Superior temporal gyrus (tissue), 1 donor: ENCODE results near the gene ACAP3.

Experiments
- DNase-seq: peaks from one replicate; pipeline ENCODE4 v3.0.0-alpha.2; 2016; ENCODE audit errors: extremely low spot score

Gene ACAP3

DNA sequence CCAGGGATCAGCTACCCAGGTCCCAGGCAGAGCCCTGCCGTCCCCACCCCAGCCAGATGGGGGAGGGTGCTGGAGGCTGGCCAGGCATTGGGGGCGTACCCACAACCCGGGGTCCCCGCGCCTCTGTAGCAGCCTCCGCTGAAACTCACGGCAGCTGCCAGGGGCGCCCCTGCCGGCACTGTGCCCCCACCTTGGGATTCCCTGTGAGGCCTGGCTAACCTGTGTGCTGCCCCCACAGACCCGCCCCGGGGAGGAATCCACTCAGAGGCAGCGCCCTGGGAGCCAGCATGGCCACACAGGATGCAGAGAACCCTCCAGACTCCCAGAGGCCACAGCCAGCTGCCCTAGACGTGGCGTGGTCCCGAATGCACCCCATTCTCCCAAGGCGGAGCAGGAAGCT lies 37.7 kb upstream of the ACAP3 start:
- DNase-seq: no peak

DNA sequence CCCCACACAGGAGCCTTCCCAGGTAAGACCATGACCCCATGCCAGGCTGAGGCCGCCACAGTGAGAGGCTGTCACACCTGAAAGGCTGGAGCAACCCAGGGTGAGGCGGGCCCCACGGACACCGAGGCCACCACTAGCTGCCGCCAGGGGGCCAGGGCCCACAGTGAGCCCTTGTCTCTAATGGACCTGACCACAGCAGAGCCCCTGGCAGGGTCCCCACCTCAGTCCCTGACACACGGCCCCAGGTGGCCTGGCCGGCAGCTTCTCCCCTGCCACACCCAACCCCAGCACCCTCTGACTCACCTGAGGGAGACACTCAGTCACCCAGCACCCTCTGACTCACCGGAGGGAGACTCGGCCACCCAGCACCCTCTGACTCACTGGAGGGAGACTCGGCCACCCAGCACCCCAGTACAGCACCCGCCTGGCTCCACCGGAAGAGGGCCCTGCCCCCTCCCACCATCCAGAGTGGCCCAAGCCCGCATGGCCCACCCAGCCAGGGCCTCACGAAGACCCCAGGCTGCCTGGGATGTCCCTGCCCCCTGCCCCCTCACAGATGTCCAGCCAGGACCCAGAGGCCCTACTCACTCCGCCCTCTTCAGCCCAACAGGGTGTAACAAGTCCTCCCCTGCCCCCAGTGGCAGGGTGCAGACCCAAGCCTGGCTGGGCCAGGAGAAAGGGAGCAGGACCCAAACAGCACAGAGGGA lies 37.1 kb upstream of the ACAP3 start:
- no peak for DNase-seq

DNA sequence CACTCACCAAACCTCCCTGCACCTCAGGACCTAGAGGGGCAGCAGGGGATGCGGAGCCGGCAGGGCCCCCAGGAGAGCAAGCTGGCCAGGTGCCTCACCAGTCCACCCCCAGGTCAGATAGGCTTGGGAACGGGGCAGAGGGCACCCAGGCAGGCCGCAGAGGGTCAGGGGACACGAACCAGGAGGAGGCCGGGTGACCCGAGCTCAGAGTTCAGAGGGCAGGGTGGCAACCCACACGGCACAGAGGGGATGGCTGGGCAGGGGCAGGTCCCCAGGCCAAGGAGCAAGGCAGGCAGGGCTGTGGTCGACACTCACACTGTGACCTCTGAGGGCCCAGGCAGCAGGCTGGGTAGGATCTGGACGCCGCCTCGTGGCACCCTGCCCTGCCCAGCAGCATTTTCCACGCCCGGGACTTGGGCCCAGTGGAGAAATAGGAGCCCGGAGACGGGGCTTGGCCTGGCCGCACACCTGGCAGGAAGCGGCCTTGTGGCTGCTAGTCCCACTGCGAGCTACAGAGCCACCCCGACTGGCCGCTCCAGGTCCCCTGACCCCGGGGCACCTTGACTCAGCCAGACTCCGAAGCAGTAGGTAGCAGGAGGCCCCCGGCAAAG lies 36.2 kb upstream of the ACAP3 start:
- DNase-seq: no peak

DNA sequence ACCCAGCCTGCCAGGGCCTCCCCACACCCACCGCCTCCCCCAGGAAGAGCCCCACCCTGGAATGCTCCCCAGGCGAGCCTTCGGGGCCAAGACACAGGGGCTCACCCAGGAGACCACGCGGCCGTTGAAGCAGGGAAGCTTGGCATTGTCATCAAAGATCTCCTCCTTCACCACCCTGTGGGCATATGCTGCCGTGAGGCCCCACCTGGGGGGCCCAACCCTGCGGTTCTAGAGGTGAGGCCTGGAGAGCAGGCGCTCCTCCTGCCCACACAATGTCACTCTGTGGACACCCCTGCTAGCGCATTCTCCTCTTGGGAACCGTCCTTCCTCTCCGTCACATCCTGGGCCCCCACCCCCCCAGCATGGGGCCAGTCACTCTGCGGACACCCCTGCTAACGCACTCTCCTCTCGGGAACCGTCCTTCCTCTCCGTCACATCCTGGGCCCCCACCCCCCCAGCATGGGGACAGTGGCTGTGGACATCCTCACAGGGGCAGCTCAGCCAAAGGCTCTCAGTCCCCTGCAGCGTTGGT lies 34.9 kb upstream of the ACAP3 start:
- DNase-seq: no peak

DNA sequence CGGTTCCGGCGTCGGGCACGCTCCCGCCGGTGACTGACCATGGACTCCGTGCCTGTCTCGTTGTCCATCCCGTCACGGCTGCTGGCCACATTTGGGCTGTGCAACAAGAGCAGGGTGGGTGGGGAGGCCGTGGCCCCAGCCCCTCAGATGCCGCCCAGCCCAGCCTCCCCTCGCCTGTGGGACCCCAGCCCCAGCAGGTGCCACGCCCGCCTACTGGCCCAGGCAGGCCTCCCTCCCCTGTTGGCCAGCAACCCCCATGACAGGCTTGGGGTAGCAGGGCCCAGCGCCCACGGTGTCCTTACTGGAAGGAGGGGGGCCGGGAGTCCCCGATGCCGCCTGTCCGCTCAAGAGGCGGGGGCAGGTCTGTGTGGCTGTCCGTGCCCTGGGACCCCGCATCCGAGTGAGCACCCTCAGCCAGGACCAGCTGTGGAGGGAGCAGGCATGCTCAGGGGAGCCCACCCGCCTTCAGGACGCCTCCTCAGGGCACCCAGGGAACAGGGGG lies 34.4 kb upstream of the ACAP3 start:
- DNase-seq: no peak

DNA sequence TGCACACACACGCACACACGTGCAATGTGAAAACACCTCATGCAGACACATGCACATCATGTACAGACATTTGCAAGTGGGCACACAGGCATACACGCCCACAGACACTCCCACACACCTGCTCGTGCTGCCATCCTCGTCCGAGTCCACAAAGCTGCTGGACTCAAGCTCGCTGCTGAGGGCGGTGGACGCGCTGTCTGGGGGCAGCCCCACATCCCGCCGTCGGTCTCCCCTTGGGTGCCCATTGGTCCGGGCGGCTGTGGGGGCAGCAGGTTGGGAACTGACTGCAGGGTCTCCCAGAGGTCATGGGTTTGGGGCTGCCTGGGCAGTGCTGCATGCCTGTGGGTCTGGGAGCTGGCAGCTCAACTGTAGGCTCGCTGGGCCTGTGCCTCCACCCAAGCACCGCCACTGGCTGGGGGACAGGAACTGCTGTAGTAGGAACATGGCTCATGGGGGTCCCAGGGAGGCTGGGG lies 33.9 kb upstream of the ACAP3 start:
- no peak for DNase-seq

DNA sequence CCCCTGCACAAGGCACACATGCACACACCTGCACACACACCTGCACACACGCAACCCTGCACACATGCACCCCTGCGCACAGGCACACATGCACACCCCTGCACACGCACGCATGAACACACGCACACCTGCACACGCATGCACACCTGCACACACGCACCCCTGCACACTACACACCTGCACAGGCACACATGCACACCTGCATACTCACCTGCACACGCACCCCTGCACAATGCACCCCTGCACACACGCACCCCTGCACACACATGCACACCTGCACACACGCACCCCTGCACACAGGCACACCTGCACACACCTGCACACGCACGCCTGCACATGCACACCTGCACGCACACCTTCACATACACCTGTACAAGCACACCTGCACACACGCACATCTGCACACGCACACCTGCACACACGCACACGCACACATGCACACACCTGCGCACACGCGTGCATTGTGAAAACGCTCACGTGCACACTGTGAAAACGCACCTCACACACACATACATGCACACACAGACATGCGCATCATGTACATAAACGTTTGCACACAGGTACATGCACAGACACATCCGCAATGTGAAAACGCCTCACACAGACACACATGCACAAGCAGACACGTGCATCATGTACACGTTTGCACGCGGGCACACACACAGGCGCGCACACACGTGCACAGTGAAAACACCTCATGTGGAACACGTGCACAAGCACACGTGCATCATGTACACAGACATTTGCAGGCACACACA lies 33.2 kb upstream of the ACAP3 start:
- no peak for DNase-seq

DNA sequence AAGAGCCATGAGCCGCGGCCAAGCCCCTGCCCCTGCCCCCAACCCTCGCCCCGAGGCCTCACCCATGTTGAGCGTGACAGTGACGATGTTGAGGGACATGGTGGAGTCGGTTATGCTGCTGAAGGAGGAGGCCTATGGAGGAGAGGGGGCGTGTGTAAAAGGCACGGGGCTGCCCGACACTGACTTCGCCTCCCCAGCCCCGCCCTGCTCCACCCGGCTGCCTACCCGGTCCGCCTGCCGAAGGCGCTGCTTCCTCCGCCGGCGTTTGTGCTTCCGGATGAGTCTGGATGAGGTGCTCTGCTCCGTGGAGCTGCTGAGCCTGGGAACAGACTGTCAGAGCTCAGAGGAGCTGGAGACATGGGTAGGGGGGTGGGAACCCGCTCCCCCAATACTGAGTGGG lies 32.5 kb upstream of the ACAP3 start:
- no peak for DNase-seq

DNA sequence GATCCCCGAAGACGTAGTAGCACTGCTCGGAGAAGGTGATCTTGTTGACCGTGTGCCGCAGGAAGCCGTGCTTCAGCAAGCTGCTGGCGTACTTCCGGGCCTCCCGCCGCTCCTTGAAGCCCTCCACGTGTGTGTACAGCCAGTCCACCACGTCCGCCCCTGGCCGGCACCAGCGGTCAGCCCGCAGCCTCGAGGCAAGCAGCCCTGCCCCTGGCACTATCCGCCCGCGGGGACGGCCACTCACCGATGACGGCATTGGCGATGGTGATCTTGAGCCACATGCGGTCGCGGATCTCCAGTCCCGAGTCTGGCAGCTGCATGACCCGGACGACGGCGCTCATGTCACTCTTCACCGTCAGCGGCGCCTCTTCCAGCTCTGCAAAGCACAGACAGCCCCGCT lies 30.5 kb upstream of the ACAP3 start:
- DNase-seq: no peak

DNA sequence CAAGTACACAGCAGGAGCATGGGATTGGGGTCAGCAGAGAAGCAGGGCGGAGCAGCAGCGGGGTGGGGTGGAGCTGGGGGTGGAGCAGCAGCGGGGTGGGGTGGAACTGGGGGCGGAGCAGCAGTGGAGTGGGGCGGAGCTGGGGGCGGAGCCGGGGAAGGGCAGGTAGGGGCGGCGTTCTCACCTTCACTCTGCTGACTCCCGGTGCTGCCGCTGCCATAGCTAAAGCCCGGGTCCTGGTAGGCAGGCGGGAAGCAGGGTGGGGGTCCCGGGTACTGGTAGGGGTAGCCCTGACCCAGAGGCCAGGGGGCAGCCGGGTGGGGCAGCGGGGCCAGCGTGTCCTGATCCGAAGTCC lies 30.0 kb upstream of the ACAP3 start:
- no peak for DNase-seq

DNA sequence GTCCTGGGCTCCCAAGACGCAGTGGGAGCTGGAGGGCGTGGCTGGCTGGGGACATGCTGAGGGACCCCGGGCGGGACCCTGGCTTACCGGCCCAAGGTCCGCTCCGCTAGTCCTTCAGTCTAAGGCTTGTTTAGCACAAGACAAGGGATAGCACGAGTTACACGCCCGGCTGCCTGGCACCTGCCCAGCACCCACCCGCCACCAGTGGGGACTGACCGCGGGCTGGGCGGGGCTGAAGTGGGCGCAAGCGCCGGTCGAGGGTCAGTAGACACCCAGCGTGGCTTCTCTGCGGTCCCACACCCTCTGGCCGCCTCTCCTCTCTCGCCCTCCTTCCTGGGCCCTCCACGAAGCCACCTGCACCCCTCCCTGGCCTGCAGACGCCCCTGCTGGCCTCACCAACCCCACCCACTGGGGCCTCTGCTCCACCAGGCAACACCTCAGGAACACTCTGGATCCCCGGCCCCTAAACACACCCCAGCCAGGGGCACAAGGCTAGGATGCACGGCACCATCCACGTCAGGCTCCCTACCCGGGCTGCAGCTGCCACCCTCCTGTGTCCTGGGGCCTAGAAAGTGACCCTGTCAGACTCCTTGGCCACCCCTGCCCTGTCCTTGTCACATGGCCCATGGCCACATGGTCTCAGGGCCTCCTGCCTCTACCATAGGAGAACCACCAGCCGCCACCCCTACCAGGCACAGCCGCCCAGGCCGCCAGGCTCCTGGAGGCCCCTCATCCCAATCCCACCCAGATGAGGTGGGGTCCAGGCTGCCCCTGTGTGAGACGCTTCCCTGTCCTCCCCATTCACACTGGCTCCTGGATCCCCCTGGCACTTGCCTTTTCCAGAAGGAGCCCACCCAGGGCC lies 29.4 kb upstream of the ACAP3 start:
- no peak for DNase-seq

DNA sequence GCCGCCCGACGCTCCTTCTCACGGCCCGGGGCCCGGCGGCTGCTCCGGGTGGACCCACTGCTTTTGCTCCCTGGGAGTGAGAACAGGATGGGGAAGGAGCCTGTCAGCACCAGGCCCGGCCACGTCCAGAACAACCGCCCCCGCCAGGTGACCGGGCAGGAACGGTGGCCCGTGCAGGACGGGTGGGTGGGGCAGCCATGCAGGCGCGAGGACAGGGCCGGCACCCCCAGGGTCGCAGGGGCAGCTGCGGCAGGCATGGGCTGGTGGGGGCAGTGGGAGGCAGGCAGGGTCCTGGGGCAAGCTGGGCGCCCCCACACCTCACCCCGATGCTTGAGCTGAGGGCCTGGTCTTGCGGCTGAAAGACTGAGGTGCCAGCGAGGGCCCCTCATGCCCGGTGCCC lies 28.7 kb upstream of the ACAP3 start:
- DNase-seq: no peak

DNA sequence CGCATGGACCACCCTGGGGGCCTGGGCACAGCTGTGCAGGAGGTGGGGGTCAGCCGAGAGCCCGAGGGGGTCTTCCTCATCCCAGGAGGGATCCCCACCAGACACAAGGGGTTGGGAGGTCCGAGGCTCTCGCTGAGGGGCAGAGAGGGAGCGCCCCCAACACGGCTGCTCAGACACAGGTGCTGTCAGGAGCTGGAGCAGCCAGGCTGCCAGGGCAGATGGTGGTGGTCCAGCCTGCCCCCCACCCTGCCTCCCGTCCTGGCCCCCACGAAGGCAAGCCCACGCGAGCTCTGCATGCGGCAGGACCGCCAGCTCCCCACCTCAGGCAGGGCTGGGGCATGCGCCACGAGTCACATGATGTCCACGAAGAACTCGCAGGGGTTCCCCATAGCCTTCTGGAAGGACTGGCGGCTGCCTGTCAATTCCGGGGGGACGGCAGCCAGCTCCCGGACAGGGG lies 28.1 kb upstream of the ACAP3 start:
- DNase-seq: no peak

DNA sequence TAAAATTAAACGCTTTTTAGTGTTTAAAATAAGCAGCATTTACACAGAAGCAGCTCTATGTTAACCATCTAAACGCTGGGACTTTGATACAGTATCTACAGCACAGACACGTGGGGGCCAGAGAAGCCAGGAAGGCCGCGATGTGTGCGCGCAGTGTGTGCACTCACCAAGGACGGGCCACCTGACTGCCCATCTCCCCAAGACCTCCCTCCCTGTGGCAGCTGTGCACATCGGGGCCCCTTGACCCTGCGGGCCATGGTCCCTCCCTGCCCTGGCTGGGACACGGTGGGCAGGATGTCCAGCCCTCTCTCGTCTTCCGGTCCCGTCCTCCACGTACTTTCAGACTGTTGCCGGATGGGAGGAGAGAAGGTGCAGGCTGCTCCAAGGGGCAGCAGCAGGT lies 27.6 kb upstream of the ACAP3 start:
- no peak for DNase-seq

DNA sequence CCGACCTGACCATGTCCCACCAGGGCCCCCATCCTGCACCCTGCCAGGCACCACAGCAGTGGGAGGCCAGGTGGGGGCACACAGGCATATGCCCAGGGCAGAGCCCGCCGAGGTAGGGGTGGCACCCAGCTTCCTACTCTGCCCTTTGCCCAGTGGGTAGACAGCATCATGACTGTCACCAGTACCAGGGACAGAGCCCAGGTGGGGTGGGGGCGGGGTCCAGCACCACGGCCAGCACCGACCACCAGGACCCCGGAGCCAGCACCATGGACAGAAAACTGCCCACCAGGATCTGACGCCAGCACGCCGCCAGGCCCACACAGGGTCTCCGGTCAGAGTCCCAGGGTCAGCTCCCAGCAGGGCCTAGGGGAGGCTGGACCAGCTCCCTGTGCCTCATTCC lies 27.1 kb upstream of the ACAP3 start:
- no peak for DNase-seq

DNA sequence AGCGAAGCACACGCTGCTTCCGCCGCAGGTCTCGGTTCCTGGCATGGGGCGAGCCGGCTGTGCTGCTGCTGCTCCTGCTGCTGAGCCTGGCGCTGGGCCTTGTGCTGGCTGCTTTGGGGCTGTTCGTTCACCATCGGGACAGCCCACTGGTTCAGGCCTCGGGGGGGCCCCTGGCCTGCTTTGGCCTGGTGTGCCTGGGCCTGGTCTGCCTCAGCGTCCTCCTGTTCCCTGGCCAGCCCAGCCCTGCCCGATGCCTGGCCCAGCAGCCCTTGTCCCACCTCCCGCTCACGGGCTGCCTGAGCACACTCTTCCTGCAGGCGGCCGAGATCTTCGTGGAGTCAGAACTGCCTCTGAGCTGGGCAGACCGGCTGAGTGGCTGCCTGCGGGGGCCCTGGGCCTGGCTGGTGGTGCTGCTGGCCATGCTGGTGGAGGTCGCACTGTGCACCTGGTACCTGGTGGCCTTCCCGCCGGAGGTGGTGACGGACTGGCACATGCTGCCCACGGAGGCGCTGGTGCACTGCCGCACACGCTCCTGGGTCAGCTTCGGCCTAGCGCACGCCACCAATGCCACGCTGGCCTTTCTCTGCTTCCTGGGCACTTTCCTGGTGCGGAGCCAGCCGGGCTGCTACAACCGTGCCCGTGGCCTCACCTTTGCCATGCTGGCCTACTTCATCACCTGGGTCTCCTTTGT lies 26.0 kb upstream of the ACAP3 start:
- DNase-seq: no peak

DNA sequence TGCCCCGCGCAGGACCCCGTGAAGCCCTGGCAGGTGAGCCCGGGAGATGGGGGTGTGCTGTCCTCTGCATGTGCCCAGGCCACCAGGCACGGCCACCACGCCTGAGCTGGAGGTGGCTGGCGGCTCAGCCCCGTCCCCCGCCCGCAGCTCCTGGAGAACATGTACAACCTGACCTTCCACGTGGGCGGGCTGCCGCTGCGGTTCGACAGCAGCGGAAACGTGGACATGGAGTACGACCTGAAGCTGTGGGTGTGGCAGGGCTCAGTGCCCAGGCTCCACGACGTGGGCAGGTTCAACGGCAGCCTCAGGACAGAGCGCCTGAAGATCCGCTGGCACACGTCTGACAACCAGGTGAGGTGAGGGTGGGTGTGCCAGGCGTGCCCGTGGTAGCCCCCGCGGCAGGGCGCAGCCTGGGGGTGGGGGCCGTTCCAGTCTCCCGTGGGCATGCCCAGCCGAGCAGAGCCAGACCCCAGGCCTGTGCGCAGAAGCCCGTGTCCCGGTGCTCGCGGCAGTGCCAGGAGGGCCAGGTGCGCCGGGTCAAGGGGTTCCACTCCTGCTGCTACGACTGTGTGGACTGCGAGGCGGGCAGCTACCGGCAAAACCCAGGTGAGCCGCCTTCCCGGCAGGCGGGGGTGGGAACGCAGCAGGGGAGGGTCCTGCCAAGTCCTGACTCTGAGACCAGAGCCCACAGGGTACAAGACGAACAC lies 25.2 kb upstream of the ACAP3 start:
- DNase-seq: no peak

DNA sequence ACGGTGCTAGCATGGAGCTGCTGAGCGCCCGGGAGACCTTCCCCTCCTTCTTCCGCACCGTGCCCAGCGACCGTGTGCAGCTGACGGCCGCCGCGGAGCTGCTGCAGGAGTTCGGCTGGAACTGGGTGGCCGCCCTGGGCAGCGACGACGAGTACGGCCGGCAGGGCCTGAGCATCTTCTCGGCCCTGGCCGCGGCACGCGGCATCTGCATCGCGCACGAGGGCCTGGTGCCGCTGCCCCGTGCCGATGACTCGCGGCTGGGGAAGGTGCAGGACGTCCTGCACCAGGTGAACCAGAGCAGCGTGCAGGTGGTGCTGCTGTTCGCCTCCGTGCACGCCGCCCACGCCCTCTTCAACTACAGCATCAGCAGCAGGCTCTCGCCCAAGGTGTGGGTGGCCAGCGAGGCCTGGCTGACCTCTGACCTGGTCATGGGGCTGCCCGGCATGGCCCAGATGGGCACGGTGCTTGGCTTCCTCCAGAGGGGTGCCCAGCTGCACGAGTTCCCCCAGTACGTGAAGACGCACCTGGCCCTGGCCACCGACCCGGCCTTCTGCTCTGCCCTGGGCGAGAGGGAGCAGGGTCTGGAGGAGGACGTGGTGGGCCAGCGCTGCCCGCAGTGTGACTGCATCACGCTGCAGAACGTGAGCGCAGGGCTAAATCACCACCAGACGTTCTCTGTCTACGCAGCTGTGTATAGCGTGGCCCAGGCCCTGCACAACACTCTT lies 24.5 kb upstream of the ACAP3 start:
- DNase-seq: no peak

DNA sequence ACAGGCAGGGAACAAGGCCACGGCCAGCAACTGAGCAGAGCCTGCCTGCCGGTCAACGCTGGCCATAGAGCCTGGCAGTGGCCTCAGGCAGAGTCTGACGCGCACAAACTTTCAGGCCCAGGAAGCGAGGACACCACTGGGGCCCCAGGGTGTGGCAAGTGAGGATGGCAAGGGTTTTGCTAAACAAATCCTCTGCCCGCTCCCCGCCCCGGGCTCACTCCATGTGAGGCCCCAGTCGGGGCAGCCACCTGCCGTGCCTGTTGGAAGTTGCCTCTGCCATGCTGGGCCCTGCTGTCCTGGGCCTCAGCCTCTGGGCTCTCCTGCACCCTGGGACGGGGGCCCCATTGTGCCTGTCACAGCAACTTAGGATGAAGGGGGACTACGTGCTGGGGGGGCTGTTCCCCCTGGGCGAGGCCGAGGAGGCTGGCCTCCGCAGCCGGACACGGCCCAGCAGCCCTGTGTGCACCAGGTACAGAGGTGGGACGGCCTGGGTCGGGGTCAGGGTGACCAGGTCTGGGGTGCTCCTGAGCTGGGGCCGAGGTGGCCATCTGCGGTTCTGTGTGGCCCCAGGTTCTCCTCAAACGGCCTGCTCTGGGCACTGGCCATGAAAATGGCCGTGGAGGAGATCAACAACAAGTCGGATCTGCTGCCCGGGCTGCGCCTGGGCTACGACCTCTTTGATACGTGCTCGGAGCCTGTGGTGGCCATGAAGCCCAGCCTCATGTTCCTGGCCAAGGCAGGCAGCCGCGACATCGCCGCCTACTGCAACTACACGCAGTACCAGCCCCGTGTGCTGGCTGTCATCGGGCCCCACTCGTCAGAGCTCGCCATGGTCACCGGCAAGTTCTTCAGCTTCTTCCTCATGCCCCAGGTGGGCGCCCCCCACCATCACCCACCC lies 23.6 kb upstream of the ACAP3 start, which contains the start of gene TAS1R3:
TAS1R3 (plus strand) TSS at position 213 of the 898 bp plus-strand sequence; CDS start at position 279, 66 bp downstream.
- no peak for DNase-seq
